ENCODE data around the gene RAD51B. TPM values are rescaled to one million over a fixed set of nuclear protein-coding genes. Genes with fewer than 3 reads are reported as not detected.

Gene RAD51B
- total RNA-seq, 1 experiment from 2014 or later: 29.9 TPM

- Histone ChIP-seq H3K27me3 (ENCODE audit: insufficient read depth, low read depth) (no peaks in the 10 kb centered on the region), H3K4me3 (no peak overlapping the region), H3K4me1 (replicated peaks; ENCODE audit: insufficient read depth) (no peaks in the 10 kb centered on the region), H3F3A (ENCODE audit: insufficient read depth, low read depth) (no peaks in the 10 kb centered on the region; the same call in 1 of the 2 replicates), H3K9me3 (ENCODE audit: insufficient read depth, low read depth) (no peaks in the 10 kb centered on the region), H4K20me1 (ENCODE audit: insufficient read depth) (no peaks in the 10 kb centered on the region), H3K27ac (no peak overlapping the region), H2AFZ (no peak overlapping the region), H3K4me2 (no peak overlapping the region), H3K9me2 (ENCODE audit: insufficient read depth) (no peaks in the 10 kb centered on the region), H3K79me2 (ENCODE audit: low read depth) (no peaks in the 10 kb centered on the region), H3K36me3 (ENCODE audit: low read depth) (no peaks in the 10 kb centered on the region)
- BruUV-seq (replicated peaks): no TSS peak
- DNase-seq: no peak
- intact Hi-C loops (cut with micrococcal nuclease; ENCODE audit: unreplicated experiment): no loop called here
- TF ChIP-seq CTCF (conservative IDR thresholded peaks at IDR 0.05) (no peak), EZH2 (IDR thresholded peaks at IDR 0.05; ENCODE audit: low read depth) (no peak)
- CTCF ChIA-PET: no interaction called here
- POLR2A ChIA-PET (ENCODE audit: unreplicated experiment): no interaction called here
These were observed 444.6 kb downstream of the RAD51B start for GRCh38 chr14:68264260-68264569.

- BruUV-seq (replicated peaks): no TSS peak
- POLR2A ChIA-PET (ENCODE audit: unreplicated experiment): interaction anchor here (0.6 kb wide), 2 partner anchors 91 to 492 kb away, joined by 3 to 5 read pairs; no protein-coding TSS in a partner anchor
- TF ChIP-seq CTCF (conservative IDR thresholded peaks at IDR 0.05): no peak
- TF ChIP-seq EZH2 (IDR thresholded peaks at IDR 0.05; ENCODE audit: low read depth): no peak
- no peaks in the 10 kb centered on the region for H3K4me1 ChIP-seq (replicated peaks; ENCODE audit: insufficient read depth)
- H3K9me3 ChIP-seq (ENCODE audit: insufficient read depth, low read depth): no peaks in the 10 kb centered on the region
- H3K4me2 ChIP-seq: no peak overlapping the region
- H2AFZ ChIP-seq: no peak overlapping the region
- CTCF ChIA-PET: no interaction called here
- H3K79me2 ChIP-seq (ENCODE audit: low read depth): no peaks in the 10 kb centered on the region
- no peaks in the 10 kb centered on the region for H4K20me1 ChIP-seq (ENCODE audit: insufficient read depth)
- H3K27me3 ChIP-seq (ENCODE audit: insufficient read depth, low read depth): no peaks in the 10 kb centered on the region
- H3K4me3 ChIP-seq: no peak overlapping the region
- no peak for DNase-seq
- intact Hi-C loops (cut with micrococcal nuclease; ENCODE audit: unreplicated experiment): no loop called here
- H3K36me3 ChIP-seq (ENCODE audit: low read depth): no peaks in the 10 kb centered on the region
- no peaks in the 10 kb centered on the region for H3K9me2 ChIP-seq (ENCODE audit: insufficient read depth)
- H3F3A ChIP-seq (ENCODE audit: insufficient read depth, low read depth): no peaks in the 10 kb centered on the region; the same call in 1 of the 2 replicates
- no peak overlapping the region for H3K27ac ChIP-seq
These were observed 447.4 kb downstream of the RAD51B start for GRCh38 chr14:68266998-68267397.

- Histone ChIP-seq H3F3A (ENCODE audit: insufficient read depth, low read depth) (no peaks in the 10 kb centered on the region; the same call in 1 of the 2 replicates), H3K4me2 (no peak overlapping the region), H3K36me3 (ENCODE audit: low read depth) (no peaks in the 10 kb centered on the region), H3K27ac (no peak overlapping the region), H2AFZ (no peak overlapping the region), H3K4me1 (replicated peaks; ENCODE audit: insufficient read depth) (no peaks in the 10 kb centered on the region), H3K9me3 (ENCODE audit: insufficient read depth, low read depth) (no peaks in the 10 kb centered on the region), H3K79me2 (ENCODE audit: low read depth) (no peaks in the 10 kb centered on the region), H3K9me2 (ENCODE audit: insufficient read depth) (no peaks in the 10 kb centered on the region), H4K20me1 (ENCODE audit: insufficient read depth) (no peaks in the 10 kb centered on the region), H3K4me3 (no peak overlapping the region), H3K27me3 (ENCODE audit: insufficient read depth, low read depth) (no peaks in the 10 kb centered on the region)
- BruUV-seq (replicated peaks): no TSS peak
- TF ChIP-seq CTCF (conservative IDR thresholded peaks at IDR 0.05) (no peak), EZH2 (IDR thresholded peaks at IDR 0.05; ENCODE audit: low read depth) (no peak)
- intact Hi-C loops (cut with micrococcal nuclease; ENCODE audit: unreplicated experiment): no loop called here
- POLR2A ChIA-PET (ENCODE audit: unreplicated experiment): no interaction called here
- CTCF ChIA-PET: no interaction called here
- no peak for DNase-seq
These were observed 448.6 kb downstream of the RAD51B start for GRCh38 chr14:68268197-68268596.
